Gastrocnemius medialis (tissue), 4 donors: Measurements from ENCODE around the gene AMBRA1.

Source experiments
- CTCF ChIP-seq, 5 experiments: fragments of 450-650 bp in 3 of 5; fragments of 200-600 bp in 2 of 5; sonication (generic) in 2 of 5; IDR thresholded peaks in 4 of 5; conservative IDR thresholded peaks in 1 of 5; 1 replicate in 4 of 5; 2 replicates in 1 of 5; pipeline ENCODE4 v1.5.1; 2016 to 2019; ENCODE audit warnings: antibody characterized with exemption in 5 of 5, mild to moderate bottlenecking in 3 of 5, moderate library complexity in 3 of 5
- POLR2A ChIP-seq, 2 donors: fragments of 450-650 bp; IDR thresholded peaks; one replicate each; pipeline ENCODE4 v1.6.1; 2017; ENCODE audit warnings: antibody characterized with exemption in 2 of 2, mild to moderate bottlenecking in 2 of 2, moderate library complexity in 2 of 2

DNA sequence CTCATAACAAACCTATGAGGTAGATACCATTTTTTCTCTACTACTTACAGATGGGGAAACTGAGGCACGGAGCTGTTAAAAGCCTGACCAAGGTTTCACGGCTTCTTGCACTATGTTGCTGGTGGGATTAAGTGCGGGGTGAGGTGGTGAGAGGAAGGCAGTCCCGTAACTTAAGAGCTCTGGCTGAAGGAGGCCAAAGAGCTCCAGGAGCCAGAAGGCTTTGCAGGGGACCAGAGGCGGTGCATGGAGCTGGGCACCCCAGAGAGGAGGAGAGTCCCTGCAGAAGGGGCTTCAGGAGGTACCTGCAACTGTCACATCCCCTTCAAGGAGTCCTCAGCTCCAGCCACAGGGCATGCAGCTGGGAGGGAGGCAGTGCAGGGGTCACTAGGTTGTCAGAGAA, 206.4 kb downstream of the AMBRA1 start:
- no peak for TF ChIP-seq POLR2A (IDR thresholded peaks at IDR 0.05)
- no peak for TF ChIP-seq CTCF (IDR thresholded peaks at IDR 0.05 in 4 of 5, conservative IDR thresholded peaks at IDR 0.05 in 1 of 5)
